Measurements from ENCODE around the gene ZFHX3. TPM values are rescaled to one million over a fixed set of nuclear protein-coding genes. Genes with fewer than 3 reads are reported as not detected.

Gene ZFHX3
- polyA plus RNA-seq, 1 donor (not counting 4 experiments of a cell fraction or from before 2014, with no cell fraction given), result 1.2 TPM

- H3K4me1 ChIP-seq (ENCODE audit: control insufficient read depth, extremely low read depth, insufficient read depth, low read length), result no peaks in the 10 kb centered on the region
- DNase-seq (ENCODE audit: low read depth, low spot score), result no peak
- H3K27ac ChIP-seq (ENCODE audit: control insufficient read depth, insufficient read depth, low read length), result no peak overlapping the region
- no peak overlapping the region for H3K4me2 ChIP-seq (ENCODE audit: control insufficient read depth, extremely low read depth, insufficient read depth, low read depth, low read length)
- no peaks in the 10 kb centered on the region for H3K27me3 ChIP-seq (ENCODE audit: control insufficient read depth, extremely low read depth, insufficient read depth, low read length)
- H2AFZ ChIP-seq (ENCODE audit: control insufficient read depth, low read length), result no peak overlapping the region
- no peaks in the 10 kb centered on the region for H3K79me2 ChIP-seq (ENCODE audit: control insufficient read depth, insufficient read depth, low read length)
- dilution Hi-C loops (cut with MboI; ENCODE audit: extremely low pct_ligation_motif_present, low sequenced_read_pairs), result no loop called here
- H3K9me1 ChIP-seq (ENCODE audit: control insufficient read depth, extremely low read depth, insufficient read depth, low read length), result no peaks in the 10 kb centered on the region
- no peaks in the 10 kb centered on the region for H3K9me3 ChIP-seq (ENCODE audit: control insufficient read depth, low read depth, low read length)
- H3K9ac ChIP-seq (ENCODE audit: control insufficient read depth, extremely low read depth, insufficient read depth, low read length), result no peak overlapping the region
- no peak overlapping the region for H3K4me3 ChIP-seq (ENCODE audit: control insufficient read depth in 2 of 3, extremely low read depth in 1 of 3, insufficient read depth in 2 of 3, low read depth in 1 of 3, low read length in 3 of 3)
- no peak for FAIRE-seq
- peaks cover 0 to 5% of the 10 kb centered on the region in 2 experiments for H3K36me3 ChIP-seq (ENCODE audit: control insufficient read depth in 2 of 2, extremely low read depth in 1 of 2, insufficient read depth in 2 of 2, low read length in 2 of 2)
- TF ChIP-seq EZH2 (IDR thresholded peaks at IDR 0.05; ENCODE audit: low read length), result no peak
- TF ChIP-seq CTCF (optimal IDR thresholded peaks at IDR 0.05 in 1 of 3, IDR thresholded peaks at IDR 0.05 in 1 of 3, conservative IDR thresholded peaks at IDR 0.05 in 1 of 3; ENCODE audit: extremely low read depth in 1 of 3, insufficient read depth in 2 of 3, low read length in 3 of 3), result no peak
- no peaks in the 10 kb centered on the region for H4K20me1 ChIP-seq (ENCODE audit: control insufficient read depth, extremely low read depth, insufficient read depth, low read length)
Observed at GRCh38 chr16:72884037-72884436, 163.9 kb downstream of the ZFHX3 start.

- no peaks in the 10 kb centered on the region for H3K79me2 ChIP-seq (ENCODE audit: control insufficient read depth, insufficient read depth, low read length)
- H3K4me3 ChIP-seq (ENCODE audit: control insufficient read depth in 2 of 3, extremely low read depth in 1 of 3, insufficient read depth in 2 of 3, low read depth in 1 of 3, low read length in 3 of 3), result no peak overlapping the region
- H3K27me3 ChIP-seq (ENCODE audit: control insufficient read depth, extremely low read depth, insufficient read depth, low read length), result no peaks in the 10 kb centered on the region
- no peaks in the 10 kb centered on the region for H3K36me3 ChIP-seq (ENCODE audit: control insufficient read depth in 2 of 2, extremely low read depth in 1 of 2, insufficient read depth in 2 of 2, low read length in 2 of 2)
- TF ChIP-seq EZH2 (IDR thresholded peaks at IDR 0.05; ENCODE audit: low read length) (no peak), CTCF (optimal IDR thresholded peaks at IDR 0.05 in 1 of 3, IDR thresholded peaks at IDR 0.05 in 1 of 3, conservative IDR thresholded peaks at IDR 0.05 in 1 of 3; ENCODE audit: extremely low read depth in 1 of 3, insufficient read depth in 2 of 3, low read length in 3 of 3) (no peak)
- peaks cover 35% of the 10 kb centered on the region for H3K4me1 ChIP-seq (ENCODE audit: control insufficient read depth, extremely low read depth, insufficient read depth, low read length)
- H2AFZ ChIP-seq (ENCODE audit: control insufficient read depth, low read length), result no peak overlapping the region
- DNase-seq (ENCODE audit: low read depth, low spot score) (no peak), FAIRE-seq (no peak)
- H3K9ac ChIP-seq (ENCODE audit: control insufficient read depth, extremely low read depth, insufficient read depth, low read length), result no peak overlapping the region
- no peaks in the 10 kb centered on the region for H3K9me1 ChIP-seq (ENCODE audit: control insufficient read depth, extremely low read depth, insufficient read depth, low read length)
- dilution Hi-C loops (cut with MboI; ENCODE audit: extremely low pct_ligation_motif_present, low sequenced_read_pairs), result no loop called here
- no peaks in the 10 kb centered on the region for H3K9me3 ChIP-seq (ENCODE audit: control insufficient read depth, low read depth, low read length)
- H3K27ac ChIP-seq (ENCODE audit: control insufficient read depth, insufficient read depth, low read length), result no peak overlapping the region
- H4K20me1 ChIP-seq (ENCODE audit: control insufficient read depth, extremely low read depth, insufficient read depth, low read length), result no peaks in the 10 kb centered on the region
- no peak overlapping the region for H3K4me2 ChIP-seq (ENCODE audit: control insufficient read depth, extremely low read depth, insufficient read depth, low read depth, low read length)
Observed at GRCh38 chr16:72879846-72880245, 168.1 kb downstream of the ZFHX3 start.
